Vagina (tissue), 2 donors: Measurements from ENCODE around the gene ZNF296.

Experiments
- POLR2A ChIP-seq, 2 donors: fragments of 450-650 bp; IDR thresholded peaks; one replicate each; pipeline ENCODE4 v1.6.1; 2017; ENCODE audit warnings: antibody characterized with exemption in 2 of 2, mild to moderate bottlenecking in 2 of 2, moderate library complexity in 2 of 2
- POLR2AphosphoS5 ChIP-seq, 2 donors: sonication (generic); formaldehyde crosslinking; IDR thresholded peaks; one replicate each; pipeline ENCODE4 v1.9.0; 2017; ENCODE audit warnings: antibody characterized with exemption in 2 of 2, mild to moderate bottlenecking in 2 of 2, low read depth in 1 of 2; ENCODE audit not compliant: insufficient read depth in 1 of 2
- TF ChIP-seq, protein P1 (sequence below), 3 experiments: fragments of 450-650 bp in 2 of 3; fragments of 200-600 bp in 1 of 3; sonication (generic) in 1 of 3; IDR thresholded peaks; one replicate each; pipeline ENCODE4 v1.5.1; 2017 to 2019; ENCODE audit warnings: antibody characterized with exemption in 3 of 3, mild to moderate bottlenecking in 2 of 3, moderate library complexity in 2 of 3

DNA sequence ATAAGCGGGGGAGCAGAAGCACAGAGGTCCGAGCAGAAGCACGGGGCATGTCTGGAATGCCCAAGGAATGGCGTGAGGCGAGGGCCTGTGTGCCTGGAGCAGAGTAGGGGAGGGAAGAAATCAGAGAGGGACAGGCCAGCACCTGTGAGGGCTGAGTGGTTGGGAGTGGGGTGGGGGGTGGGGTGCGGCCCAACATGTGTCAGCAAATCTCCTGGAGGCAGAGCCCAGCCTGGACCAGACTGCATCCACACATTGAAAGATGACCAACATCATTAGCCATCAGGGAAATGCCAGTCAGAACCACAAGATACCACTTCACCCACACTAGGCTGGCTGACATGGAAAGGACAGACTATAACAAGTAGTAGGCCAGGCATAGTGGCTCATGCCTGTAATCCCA is 26.2 kb downstream of the ZNF296 start:
- TF ChIP-seq, protein P1, sequence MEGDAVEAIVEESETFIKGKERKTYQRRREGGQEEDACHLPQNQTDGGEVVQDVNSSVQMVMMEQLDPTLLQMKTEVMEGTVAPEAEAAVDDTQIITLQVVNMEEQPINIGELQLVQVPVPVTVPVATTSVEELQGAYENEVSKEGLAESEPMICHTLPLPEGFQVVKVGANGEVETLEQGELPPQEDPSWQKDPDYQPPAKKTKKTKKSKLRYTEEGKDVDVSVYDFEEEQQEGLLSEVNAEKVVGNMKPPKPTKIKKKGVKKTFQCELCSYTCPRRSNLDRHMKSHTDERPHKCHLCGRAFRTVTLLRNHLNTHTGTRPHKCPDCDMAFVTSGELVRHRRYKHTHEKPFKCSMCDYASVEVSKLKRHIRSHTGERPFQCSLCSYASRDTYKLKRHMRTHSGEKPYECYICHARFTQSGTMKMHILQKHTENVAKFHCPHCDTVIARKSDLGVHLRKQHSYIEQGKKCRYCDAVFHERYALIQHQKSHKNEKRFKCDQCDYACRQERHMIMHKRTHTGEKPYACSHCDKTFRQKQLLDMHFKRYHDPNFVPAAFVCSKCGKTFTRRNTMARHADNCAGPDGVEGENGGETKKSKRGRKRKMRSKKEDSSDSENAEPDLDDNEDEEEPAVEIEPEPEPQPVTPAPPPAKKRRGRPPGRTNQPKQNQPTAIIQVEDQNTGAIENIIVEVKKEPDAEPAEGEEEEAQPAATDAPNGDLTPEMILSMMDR (IDR thresholded peaks at IDR 0.05) = no peak
- TF ChIP-seq POLR2AphosphoS5 (IDR thresholded peaks at IDR 0.05; ENCODE audit: insufficient read depth in 1 of 2, low read depth in 1 of 2) (no peak), POLR2A (IDR thresholded peaks at IDR 0.05) (no peak)
